Epithelial cell of proximal tubule (primary cell): ENCODE results near the gene ARHGEF16. TPM values are rescaled to one million over a fixed set of nuclear protein-coding genes. Genes with fewer than 3 reads are reported as not detected.

Experiments used
- DNase-seq: peaks from one replicate; pipeline ENCODE4 v3.0.0-alpha.2; 2011; ENCODE audit warnings: low read depth
- H3K4me3 ChIP-seq: 2 replicates; pipeline ENCODE4 v1.5.1; 2011; ENCODE audit warnings: low read depth, mild to moderate bottlenecking, low read length
- total RNA-seq: library from RNA; depleted of rRNA; stranded (reverse); fragments of >200 nt; gene quantifications from 2 replicates; pipeline ENCODE4 v1.2.3, GENCODE V29; 2015
- TF ChIP-seq, protein P1 (sequence below): conservative IDR thresholded peaks from 2 replicates; pipeline ENCODE4 v1.5.1; 2012; ENCODE audit warnings: low read depth, mild to moderate bottlenecking, low read length

Gene ARHGEF16
- total RNA-seq, 1 donor from 2014 or later: 36.6 TPM

DNA sequence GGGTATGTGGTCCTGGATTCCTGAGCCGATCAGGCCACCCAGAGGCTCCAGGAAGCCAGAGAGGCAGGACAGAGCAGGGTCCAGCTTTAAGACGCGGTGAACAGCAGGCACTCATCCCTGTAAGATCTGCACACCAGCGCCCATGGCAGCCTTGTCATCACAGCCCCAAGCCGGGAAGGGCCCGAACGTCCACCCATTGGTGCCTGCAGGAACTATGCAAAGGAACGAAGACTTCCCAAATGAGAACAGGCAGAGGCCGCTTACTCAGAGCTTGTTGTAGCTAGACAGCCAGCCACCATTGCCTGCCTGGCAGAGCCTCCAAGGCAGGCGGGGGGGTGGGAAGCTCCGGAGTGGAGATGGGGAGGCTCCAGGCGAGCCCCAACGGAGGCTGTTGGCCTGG lies 12.1 kb upstream of the ARHGEF16 start:
- no peak for DNase-seq
- no peak overlapping the region for H3K4me3 ChIP-seq
- TF ChIP-seq, protein P1, sequence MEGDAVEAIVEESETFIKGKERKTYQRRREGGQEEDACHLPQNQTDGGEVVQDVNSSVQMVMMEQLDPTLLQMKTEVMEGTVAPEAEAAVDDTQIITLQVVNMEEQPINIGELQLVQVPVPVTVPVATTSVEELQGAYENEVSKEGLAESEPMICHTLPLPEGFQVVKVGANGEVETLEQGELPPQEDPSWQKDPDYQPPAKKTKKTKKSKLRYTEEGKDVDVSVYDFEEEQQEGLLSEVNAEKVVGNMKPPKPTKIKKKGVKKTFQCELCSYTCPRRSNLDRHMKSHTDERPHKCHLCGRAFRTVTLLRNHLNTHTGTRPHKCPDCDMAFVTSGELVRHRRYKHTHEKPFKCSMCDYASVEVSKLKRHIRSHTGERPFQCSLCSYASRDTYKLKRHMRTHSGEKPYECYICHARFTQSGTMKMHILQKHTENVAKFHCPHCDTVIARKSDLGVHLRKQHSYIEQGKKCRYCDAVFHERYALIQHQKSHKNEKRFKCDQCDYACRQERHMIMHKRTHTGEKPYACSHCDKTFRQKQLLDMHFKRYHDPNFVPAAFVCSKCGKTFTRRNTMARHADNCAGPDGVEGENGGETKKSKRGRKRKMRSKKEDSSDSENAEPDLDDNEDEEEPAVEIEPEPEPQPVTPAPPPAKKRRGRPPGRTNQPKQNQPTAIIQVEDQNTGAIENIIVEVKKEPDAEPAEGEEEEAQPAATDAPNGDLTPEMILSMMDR: no peak

DNA sequence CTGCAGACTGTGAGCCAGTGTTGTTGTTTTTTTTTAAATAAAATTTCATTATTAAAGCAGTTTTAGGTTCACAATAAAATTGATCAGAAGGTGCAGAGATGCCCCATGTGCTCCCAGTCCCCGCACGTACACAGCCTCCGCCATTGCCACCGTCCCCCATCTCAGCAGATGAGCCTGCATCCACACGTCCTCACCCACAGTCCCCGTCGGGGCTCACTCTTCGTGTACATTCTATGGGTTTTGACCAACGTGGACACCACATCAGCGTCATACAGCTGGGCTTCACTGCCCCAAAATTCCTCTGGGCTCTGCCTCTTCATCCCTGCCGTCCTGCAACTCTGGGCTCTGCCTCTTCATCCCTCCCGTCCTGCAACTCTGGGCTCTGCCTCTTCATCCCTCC lies 11.6 kb upstream of the ARHGEF16 start:
- DNase-seq: no peak
- TF ChIP-seq, protein P1: no peak

DNA sequence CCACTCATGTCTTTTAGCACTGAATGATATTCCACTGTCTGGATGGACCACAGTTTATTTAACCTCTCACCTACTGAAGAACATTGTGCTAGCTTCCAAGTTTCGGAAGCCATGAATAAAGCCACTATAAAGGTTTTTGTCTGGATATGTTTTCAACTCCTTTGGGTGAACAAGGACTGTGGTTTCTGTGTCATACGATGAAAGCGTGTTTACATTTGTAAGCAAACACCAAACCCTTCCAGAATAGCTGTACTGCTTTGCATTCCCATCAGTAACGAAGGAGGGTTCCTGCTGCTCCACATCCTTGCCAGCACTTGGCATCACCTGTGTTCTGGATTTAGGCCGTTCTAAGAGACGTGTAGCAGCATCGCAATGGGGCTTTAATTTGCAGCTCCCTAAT lies 10.7 kb upstream of the ARHGEF16 start:
- TF ChIP-seq, protein P1: no peak
- no peak for DNase-seq
- H3K4me3 ChIP-seq: no peak overlapping the region

More for the DNA sequence above, 11.6 kb upstream of the ARHGEF16 start:
- H3K4me3 ChIP-seq: no peak overlapping the region

DNA sequence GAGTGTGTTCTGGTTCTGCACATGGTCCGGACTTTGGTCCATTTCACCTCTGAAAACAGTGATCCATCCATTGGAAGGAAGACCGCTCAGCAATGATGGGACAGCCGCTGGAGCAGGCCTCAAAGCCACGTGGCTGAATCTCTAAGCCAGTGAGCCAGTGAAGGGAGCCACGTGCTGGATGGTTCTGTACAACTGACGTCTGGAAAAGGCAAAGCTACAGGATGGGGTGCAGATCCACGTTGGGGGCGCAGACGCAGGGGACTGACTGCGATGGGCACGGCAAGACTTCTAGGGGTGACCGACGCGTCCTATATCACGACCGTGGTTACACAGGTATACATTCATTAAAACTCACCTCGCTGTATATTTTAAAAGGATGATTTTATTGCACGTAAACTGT lies 10.2 kb upstream of the ARHGEF16 start:
- H3K4me3 ChIP-seq: no peak overlapping the region
- no peak for DNase-seq
- TF ChIP-seq, protein P1: no peak

DNA sequence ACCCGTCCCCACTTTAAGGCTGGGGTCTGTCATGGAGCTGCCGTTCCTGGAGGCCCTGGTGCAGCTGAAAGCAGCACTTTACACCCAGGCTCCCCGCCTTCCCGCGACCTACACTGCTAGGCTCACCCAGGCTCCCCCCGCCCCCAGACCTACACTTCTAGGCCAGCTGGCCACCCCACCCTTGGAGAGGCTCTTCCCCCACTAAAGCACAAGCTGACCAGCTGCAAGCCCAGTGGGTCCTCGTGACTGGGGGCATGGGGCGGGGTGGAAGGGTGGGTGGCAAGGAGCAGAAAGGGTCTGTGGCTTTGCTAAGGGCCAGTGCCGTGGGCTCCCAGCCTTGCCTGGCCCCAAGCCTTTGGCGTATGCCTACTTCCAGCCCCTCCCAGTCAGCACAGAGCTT lies 9.7 kb upstream of the ARHGEF16 start:
- TF ChIP-seq, protein P1: no peak
- H3K4me3 ChIP-seq: no peak overlapping the region
- DNase-seq: no peak

DNA sequence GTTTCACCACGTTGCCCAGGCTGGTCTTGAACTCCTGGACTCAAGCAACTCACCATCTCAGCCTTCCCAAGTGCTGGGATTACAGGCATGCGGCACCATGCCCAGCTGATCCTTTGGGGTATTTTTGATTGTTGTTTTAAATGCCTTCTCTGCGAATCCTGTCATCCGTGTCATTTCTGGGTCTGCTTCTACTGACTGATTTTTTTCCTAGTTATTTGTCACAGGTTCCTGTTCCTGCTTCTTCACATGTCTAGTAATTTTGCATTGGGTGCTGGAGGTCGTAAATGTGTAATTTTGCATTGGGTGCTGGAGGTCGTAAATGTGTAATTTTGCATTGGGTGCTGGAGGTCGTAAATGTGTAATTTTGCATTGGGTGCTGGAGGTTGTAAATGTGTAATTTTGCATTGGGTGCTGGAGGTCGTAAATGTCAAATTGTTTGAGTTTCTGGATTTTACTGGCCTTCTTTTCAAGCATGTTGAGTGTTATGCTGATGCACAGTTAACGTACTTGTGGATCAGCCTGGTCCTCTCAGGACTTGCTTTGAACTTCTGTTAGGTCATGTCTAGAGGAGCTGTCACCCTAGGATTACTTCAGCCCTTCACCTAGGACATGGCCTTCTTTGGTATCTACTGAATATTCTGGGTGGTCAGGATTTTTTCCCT lies 4.1 kb upstream of the ARHGEF16 start:
- H3K4me3 ChIP-seq: no peak overlapping the region
- TF ChIP-seq, protein P1: no peak
- no peak for DNase-seq

DNA sequence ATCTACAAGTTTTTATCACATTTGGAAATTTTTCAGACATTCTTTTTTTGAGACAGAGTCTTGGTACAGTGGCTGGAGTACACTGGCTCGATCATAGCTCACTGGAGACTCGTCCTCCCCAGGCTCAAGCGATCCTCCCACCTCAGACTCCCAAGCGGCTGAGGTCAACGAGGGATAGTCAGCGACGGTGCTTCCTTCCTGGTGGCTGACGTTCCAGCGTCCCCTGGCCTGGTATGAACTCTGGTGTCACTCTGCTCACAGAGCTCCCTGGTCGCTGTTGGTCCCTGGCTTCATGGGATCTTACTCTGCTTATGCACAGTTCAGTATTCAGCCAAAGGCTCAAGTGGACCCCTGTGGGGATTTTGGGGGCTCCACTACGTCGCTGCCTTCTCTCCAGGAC lies 3.5 kb upstream of the ARHGEF16 start:
- TF ChIP-seq, protein P1: no peak
- DNase-seq: no peak

More for the DNA sequence above, 3.5 kb upstream of the ARHGEF16 start:
- H3K4me3 ChIP-seq: no peak overlapping the region
